HG03196 (cell line): ENCODE results near the gene INHBC.
"Not testable (repeated sequence)": the region's sequence is repeated elsewhere in the genome, so short reads cannot be mapped to it uniquely, and the experiment has no call there.

Source experiments
- ATAC-seq: cut with Tn5 transposase; IDR thresholded peaks from one replicate; pipeline ENCODE4 v1.9.1; 2021; ENCODE audit not compliant: unreplicated experiment

Gene INHBC

GRCh38 chr12:57479376-57480115, 45.0 kb downstream of the INHBC start, which contains the start of gene ARHGAP9:
ARHGAP9 (minus strand) TSS chr12:57479866; CDS start chr12:57479406, 460 bp downstream.
- peak; percentile 39 for ATAC-seq

DNA sequence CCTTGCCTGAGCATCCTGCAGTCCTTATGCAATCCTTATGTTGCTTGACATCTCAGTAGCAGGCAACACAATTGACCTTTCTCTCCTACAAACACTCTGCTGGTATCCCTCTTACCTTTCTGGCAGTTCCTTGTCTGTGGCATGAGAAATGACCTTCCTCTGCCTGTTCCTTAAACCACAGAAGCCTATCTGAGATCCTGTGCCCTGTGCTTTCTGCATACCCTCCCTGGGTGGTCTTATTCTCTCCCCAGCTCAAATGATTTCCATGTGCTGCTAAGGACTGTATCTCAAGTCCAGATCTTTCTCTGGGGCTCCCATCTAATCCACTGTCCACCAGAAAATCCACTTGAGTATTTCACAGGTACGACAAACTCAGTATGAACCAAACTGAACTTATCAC, 47.1 kb downstream of the INHBC start:
- ATAC-seq = no peak

- no peak for ATAC-seq
Measured at GRCh38 chr12:57483466-57483865, 48.9 kb downstream of the INHBC start.

DNA sequence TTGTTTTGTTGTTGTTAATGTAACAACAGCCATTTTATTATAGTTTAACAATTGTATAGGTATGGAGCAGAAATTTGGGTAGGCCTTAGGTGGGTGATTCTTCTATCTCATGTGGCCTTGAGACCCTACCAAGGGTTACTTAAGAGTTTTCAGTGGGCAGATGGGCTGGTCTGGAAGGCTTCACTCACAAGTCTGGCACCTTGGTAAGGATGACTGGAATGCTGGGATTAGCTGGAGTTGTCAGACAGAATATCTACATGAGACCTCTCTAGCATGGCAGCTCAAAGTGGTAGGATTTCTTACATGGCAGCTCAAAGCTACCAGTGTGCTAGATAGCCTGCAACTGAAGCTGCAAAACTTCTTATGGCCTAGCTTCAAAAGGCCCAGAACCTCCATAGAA, 51.1 kb downstream of the INHBC start:
- no peak for ATAC-seq

DNA sequence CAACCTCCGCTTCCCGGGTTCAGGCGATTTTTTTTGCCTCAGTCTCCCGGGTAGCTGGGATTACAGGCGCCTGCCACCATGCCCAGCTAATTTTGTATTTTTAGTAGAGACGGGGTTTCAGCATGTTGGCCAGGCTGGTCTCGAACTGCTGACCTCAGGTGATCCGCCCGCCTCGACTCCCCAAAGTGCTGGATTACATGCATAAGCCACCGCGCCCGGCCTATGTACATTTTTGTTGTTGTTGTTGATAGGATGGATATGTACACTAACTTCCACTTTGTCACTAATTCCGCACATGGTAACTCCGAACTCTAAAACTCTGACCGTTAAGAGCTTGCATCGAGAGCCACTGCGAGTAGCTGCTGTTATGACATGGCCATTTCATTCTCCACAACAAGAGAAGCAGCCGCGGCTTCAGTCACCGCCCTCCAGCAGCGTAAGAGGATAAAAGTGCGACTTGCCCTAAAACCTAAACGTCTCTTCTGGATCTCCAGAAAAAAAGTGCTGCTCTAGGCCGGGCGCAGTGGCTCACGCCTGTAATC, 52.5 kb downstream of the INHBC start:
- no peak for ATAC-seq

GRCh38 chr12:57487597-57488401, 53.2 kb downstream of the INHBC start, which contains the start of gene MARS1:
MARS1 (plus strand) TSS chr12:57488068; CDS start chr12:57488091, 23 bp downstream.
- ATAC-seq = peak; percentile 97

DNA sequence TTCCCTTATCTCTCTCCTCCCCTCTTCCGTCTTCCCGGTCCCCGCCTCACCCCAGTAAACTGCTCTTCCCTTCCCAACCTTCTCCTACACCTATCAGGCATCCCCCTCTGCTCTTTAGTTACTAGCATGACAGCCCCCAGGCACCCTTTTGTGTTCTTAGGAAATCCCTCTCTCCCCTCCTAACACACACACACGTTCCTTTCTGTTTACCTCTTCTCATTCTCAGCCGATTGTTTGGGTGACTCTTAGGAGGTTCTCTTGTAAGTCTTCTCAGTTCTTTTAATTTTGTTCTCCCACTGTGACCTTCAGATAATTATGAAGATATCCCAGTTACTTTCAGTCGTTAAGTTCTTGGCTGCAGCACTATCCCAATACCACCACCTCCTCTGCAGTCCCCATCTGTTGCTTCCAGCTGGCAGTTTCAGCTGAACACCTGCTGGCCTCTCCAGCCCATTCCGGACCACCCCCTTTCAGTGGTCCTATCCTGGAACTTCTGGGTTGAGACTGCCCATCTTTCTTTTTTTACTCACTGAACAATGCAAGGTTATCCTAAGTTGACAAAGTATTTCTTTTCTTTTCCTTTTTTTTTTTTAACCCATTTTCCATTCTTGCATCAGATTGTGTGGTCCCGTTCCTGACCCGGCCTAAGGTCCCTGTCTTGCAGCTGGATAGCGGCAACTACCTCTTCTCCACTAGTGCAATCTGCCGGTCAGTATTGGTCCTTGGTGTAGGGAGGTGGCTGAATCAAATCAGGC, 54.0 kb downstream of the INHBC start:
- ATAC-seq = no peak

DNA sequence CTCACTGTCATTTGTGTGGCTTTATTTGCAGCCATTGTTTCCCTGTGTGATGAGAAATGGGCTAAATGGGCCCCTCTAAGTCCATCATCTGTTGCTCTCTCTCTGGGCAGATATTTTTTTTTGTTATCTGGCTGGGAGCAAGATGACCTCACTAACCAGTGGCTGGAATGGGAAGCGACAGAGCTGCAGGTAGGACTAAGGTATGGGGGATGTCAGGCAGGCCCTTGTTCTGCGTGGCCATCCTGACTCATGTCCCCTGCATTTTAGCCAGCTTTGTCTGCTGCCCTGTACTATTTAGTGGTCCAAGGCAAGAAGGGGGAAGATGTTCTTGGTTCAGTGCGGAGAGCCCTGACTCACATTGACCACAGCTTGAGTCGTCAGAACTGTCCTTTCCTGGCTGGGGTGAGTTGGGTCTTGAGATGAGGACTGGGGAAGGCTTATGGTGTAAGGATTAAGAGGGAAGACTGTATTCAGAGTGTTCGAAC, 54.6 kb downstream of the INHBC start:
- no peak for ATAC-seq

- no peak for ATAC-seq
Measured at GRCh38 chr12:57490126-57490525, 55.5 kb downstream of the INHBC start.

- no peak for ATAC-seq
Measured at GRCh38 chr12:57491393-57492280, 57.1 kb downstream of the INHBC start.

GRCh38 chr12:57495051-57495701, 60.6 kb downstream of the INHBC start:
- ATAC-seq = not testable (repeated sequence)

DNA sequence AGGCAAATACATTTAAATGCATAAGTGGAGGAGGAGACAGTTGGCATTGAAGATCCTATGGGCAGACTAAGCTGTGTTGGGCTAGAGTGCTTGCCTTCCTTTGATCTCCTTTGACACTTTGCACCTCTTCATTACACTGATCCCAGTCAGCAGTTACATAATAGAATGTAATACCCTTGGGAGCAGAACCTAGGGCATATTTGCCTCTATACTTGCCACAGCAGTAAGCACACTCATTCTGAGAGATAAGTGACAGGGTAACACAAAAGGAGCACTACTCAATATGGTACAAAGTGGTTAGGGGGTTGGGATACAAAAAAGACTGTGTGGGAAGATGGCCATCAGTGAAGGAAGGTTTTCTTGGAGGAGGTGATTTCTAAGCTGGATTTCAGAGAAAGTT, 62.2 kb downstream of the INHBC start:
- no peak for ATAC-seq

DNA sequence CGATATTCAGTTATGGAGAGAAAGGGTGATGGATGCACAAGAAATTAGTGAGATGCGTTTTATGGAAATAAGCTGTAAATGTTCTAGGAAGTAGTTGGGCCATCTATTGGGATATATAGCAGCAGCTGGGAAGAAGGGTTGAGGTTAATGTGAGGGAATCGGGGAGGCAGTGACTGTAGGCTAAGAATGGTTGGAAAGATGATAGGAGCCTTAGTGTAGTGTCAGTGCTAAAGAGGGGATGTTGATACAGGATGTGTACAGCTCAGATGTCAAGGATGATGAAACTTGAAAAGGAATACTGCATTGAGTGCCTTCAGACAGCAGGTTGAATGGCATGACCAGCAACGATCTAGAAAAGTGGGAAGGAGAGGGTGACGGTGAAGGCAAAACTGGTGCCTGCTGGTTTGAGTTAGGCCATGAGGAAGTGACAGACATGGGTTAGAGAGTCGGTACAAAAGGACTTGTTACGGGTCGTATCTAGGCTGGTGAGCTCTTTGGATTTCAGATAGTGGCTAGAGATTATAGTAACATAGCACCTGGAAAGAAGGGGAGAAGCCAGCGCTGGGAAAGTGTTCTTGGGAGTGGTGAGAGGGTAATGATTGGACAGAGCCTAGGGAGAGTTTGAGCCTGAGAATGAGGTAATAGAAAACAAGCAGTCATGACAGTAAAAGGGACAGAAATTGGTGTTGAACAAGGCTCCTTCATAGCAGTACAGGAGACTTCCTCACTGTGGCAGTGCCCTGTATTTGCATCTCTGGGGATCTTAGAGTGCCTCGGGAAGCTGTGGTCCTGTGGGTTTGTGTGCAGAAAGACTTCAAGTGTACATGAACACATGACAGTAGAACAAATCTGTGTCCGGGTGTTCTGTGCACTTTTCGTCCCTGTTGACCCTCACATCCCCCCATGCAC, 62.9 kb downstream of the INHBC start:
- ATAC-seq = no peak

DNA sequence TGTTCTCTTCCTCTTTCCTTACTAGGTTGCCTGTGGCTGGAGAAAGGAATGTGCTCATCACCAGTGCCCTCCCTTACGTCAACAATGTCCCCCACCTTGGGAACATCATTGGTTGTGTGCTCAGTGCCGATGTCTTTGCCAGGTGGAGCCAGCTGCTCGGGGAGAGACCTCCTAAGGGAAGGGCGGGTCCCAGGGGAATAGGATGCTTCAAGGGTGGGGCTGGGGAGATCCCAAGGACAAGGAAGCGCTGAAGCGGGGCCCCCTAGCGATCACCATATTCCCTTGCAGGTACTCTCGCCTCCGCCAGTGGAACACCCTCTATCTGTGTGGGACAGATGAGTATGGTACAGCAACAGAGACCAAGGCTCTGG, 63.5 kb downstream of the INHBC start:
- ATAC-seq = no peak

DNA sequence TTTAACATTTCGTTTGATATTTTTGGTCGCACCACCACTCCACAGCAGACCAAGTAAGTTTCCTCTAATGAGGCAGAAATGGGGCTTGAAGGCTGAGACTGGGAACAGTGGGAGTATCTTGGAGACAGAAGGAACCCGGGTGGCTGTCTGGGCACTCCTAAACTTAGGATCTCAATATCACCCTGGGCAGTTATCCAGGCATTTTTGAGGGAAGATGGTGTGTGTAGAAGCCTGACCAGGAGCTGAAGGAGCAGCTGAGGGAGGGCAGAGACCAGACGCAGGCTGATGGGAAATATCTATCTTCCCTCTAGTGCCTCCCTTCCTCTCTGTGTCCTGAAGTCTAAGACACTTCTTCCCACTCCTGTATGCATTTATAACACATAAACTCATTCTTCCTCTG, 64.0 kb downstream of the INHBC start:
- no peak for ATAC-seq

- no peak for ATAC-seq
Measured at GRCh38 chr12:57500213-57500612, 65.6 kb downstream of the INHBC start.
